BE2C (cell line): ENCODE data around the gene CYFIP1.

ENCODE experiments used
- DNase-seq: peaks from one replicate; pipeline ENCODE4 v3.0.0-alpha.2; 2020
- H3K27me3 ChIP-seq: fragments of 250-450 bp; sonication (Bioruptor Pico); 2 replicates; pipeline ENCODE4 v1.5.1; 2020; ENCODE audit warnings: mild to moderate bottlenecking
- H3K36me3 ChIP-seq: fragments of 250-450 bp; sonication (Bioruptor Pico); 2 replicates; pipeline ENCODE4 v1.5.1; 2020; ENCODE audit warnings: mild to moderate bottlenecking
- H3K4me1 ChIP-seq: fragments of 250-450 bp; sonication (Bioruptor Pico); 2 replicates; pipeline ENCODE4 v1.5.1; 2020
- H3K4me3 ChIP-seq: 2 replicates; pipeline ENCODE4 v1.5.1; 2011; ENCODE audit warnings: low read depth, low read length
- H3K9me3 ChIP-seq: fragments of 250-450 bp; sonication (Bioruptor Pico); 2 replicates; pipeline ENCODE4 v1.5.1; 2020
- CTCF ChIP-seq: IDR thresholded peaks from 2 replicates; pipeline ENCODE4 v1.5.1; 2012; ENCODE audit warnings: mild to moderate bottlenecking, low read depth, low read length

CYFIP1 gene

DNA sequence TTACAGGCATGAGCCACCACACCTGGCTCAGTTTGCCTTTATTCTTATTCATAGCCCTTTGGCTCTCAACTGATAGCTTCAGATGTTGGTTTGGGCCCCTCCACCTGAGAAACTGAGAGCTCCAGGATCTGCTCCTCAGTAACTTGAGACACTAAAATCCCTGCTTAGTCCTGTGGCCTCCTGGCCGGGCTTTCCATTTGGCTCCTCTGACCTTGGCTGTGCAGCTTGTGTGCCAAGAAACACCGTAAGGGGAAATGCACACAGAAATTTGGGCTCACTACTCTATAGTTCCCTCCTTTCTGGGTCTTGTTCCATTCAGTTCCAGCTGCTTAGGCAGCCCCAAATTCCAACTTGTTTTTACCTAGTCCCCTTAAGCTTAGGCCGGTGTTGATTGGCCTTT lies 116.8 kb downstream of the CYFIP1 start:
- no peaks in the 10 kb centered on the region for H3K9me3 ChIP-seq
- no peaks in the 10 kb centered on the region for H3K4me1 ChIP-seq
- TF ChIP-seq CTCF, result no peak
- no peak overlapping the region for H3K4me3 ChIP-seq
- H3K36me3 ChIP-seq, result peaks cover 87% of the 10 kb centered on the region
- H3K27me3 ChIP-seq, result no peaks in the 10 kb centered on the region
- no peak for DNase-seq

DNA sequence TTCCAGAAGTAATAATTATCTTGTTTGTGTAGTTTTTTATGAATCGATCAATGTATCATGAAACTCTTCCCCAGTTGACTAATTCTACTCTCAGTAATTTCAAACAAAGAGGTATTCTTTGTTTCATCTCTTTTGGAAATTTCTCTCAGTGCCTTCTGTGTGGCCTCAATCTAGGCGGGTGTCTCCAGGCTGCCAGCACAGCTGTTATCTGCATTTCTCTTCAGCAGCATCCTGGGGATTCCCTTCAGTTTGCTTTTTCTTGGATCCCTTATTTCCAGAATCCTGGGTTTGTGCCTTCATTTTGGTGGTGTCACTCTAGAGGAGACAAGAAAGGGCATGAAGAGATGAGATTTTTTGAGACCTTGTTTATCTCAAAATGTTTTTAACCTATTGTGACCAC lies 119.0 kb downstream of the CYFIP1 start:
- no peaks in the 10 kb centered on the region for H3K4me1 ChIP-seq
- no peak for TF ChIP-seq CTCF
- H3K36me3 ChIP-seq, result peaks cover 82% of the 10 kb centered on the region

GRCh38 chr15:22856659-22857058 lies 123.5 kb downstream of the CYFIP1 start:
- no peaks in the 10 kb centered on the region for H3K27me3 ChIP-seq
- peaks cover 77% of the 10 kb centered on the region for H3K36me3 ChIP-seq
- no peak for TF ChIP-seq CTCF
- DNase-seq, result no peak
- H3K4me1 ChIP-seq, result no peaks in the 10 kb centered on the region
- H3K4me3 ChIP-seq, result no peak overlapping the region
- H3K9me3 ChIP-seq, result no peaks in the 10 kb centered on the region

More for the DNA sequence above, 119.0 kb downstream of the CYFIP1 start:
- H3K4me3 ChIP-seq, result no peak overlapping the region
- no peaks in the 10 kb centered on the region for H3K27me3 ChIP-seq
- no peak for DNase-seq
- H3K9me3 ChIP-seq, result no peaks in the 10 kb centered on the region

DNA sequence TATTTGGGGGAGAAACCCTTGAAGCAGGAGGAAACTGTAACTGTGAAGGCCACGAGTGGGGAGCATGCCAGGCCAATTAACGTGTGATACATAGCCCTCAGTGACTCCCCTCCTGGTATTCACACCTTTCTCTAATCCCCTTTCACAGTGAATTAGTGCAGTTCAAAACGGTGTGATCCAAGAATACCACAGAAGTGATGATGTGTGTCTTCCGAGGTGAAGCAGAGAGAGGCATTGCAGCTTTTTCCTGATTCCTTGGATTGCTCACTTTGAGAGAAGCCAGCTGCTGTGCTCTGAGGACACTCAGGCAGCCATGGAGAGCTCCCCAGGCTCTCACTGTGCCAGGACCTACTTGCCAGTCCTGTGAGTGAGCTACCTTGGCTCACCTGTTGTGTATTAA lies 124.4 kb downstream of the CYFIP1 start:
- Histone ChIP-seq H3K36me3 (peaks cover 77% of the 10 kb centered on the region), H3K4me1 (no peaks in the 10 kb centered on the region), H3K27me3 (no peaks in the 10 kb centered on the region), H3K4me3 (no peak overlapping the region), H3K9me3 (no peaks in the 10 kb centered on the region)
- no peak for TF ChIP-seq CTCF
- no peak for DNase-seq

DNA sequence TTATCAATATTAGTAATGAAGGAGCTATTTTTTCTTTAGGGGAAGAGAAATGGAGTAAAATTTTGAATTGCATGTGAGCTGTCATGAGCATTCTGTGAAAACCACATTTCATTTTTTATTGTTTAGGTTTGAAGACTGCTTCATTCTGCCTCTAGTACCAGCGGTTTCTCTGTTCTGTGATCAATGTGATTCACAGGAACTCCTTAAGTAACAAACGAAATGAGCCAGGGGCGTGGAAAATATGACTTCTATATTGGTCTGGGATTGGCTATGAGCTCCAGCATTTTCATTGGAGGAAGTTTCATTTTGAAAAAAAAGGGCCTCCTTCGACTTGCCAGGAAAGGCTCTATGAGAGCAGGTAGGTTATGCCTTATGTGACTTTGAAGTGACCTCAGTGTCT lies 128.7 kb downstream of the CYFIP1 start:
- Histone ChIP-seq H3K27me3 (no peaks in the 10 kb centered on the region), H3K4me3 (no peak overlapping the region), H3K4me1 (no peaks in the 10 kb centered on the region), H3K9me3 (no peaks in the 10 kb centered on the region), H3K36me3 (peaks cover 77% of the 10 kb centered on the region)
- no peak for TF ChIP-seq CTCF
- DNase-seq, result no peak

GRCh38 chr15:22850055-22850454 lies 130.1 kb downstream of the CYFIP1 start:
- H3K36me3 ChIP-seq, result peaks cover 77% of the 10 kb centered on the region

More at GRCh38 chr15:22850055-22850454, 130.1 kb downstream of the CYFIP1 start:
- H3K27me3 ChIP-seq, result no peaks in the 10 kb centered on the region
- no peak for DNase-seq
- no peak overlapping the region for H3K4me3 ChIP-seq
- H3K4me1 ChIP-seq, result no peaks in the 10 kb centered on the region; the same call in 1 of the 2 replicates
- H3K9me3 ChIP-seq, result no peaks in the 10 kb centered on the region
- TF ChIP-seq CTCF, result no peak
